Measurements from ENCODE around the gene SCAP. TPM values are rescaled to one million over a fixed set of nuclear protein-coding genes. Genes with fewer than 3 reads are reported as not detected.

SCAP gene
- total RNA-seq, 1 experiment from 2014 or later = 67.6 TPM

DNA sequence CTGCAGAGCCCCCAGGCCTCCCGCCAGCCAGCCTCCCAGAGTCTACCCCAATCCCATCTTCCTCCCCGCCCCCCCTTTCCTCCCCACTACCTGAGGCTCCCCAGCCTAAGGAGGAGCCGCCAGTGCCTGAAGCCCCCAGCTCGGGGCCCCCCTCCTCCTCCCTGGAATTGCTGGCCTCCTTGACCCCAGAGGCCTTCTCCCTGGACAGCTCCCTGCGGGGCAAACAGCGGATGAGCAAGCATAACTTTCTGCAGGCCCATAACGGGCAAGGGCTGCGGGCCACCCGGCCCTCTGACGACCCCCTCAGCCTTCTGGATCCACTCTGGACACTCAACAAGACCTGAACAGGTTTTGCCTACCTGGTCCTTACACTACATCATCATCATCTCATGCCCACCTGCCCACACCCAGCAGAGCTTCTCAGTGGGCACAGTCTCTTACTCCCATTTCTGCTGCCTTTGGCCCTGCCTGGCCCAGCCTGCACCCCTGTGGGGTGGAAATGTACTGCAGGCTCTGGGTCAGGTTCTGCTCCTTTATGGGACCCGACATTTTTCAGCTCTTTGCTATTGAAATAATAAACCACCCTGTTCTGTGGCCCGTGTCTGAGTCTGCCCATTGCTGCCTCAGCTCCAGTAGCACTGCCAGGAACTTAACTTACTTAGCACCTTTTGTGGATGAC, 62.8 kb downstream of the SCAP start:
- Histone ChIP-seq H3K4me3 (replicated peaks in 1 of 2; ENCODE audit: low read depth in 1 of 2, low read length in 2 of 2) (no peak overlapping the region), H3K9ac (ENCODE audit: low read length) (no peak overlapping the region), H3K4me2 (ENCODE audit: low read length) (no peak overlapping the region), H2AFZ (ENCODE audit: low read depth, low read length, poor library complexity, severe bottlenecking) (no peak overlapping the region), H3K36me3 (ENCODE audit: control insufficient read depth in 1 of 2, insufficient read depth in 2 of 2, low read length in 2 of 2) (peaks cover 16 to 29% of the 10 kb centered on the region in 2 experiments; a peak in 3 of 4 replicates), H3K9me2 (ENCODE audit: insufficient read depth) (no peaks in the 10 kb centered on the region), H4K20me1 (ENCODE audit: insufficient read depth) (no peaks in the 10 kb centered on the region), H3K27me3 (ENCODE audit: insufficient read depth, low read length) (no peaks in the 10 kb centered on the region), H3K9me3 (ENCODE audit: control insufficient read depth in 1 of 2, insufficient read depth in 1 of 2, low read depth in 1 of 2, low read length in 2 of 2) (no peaks in the 10 kb centered on the region), H3K4me1 (ENCODE audit: control insufficient read depth in 1 of 2, insufficient read depth in 2 of 2, low read length in 2 of 2) (peaks cover 0 to 6% of the 10 kb centered on the region in 2 experiments; a peak in 1 of 4 replicates), H3K27ac (ENCODE audit: low read depth, low read length) (no peak overlapping the region), H3K79me2 (ENCODE audit: insufficient read depth, low read length) (no peaks in the 10 kb centered on the region)
- no peak for DNase-seq (ENCODE audit: low read depth, low spot score)
- intact Hi-C loops (cut with micrococcal nuclease) = no loop called here
- TSS peak; percentile 33 for BruUV-seq (replicated peaks)
- ChIA-PET POLR2A (no interaction called here), RAD21 (ENCODE audit: low non-redundant PET in 1 of 2, low total read pairs in 2 of 2, uncharacterized antibody in 2 of 2, unreplicated experiment in 2 of 2) (no interaction called here), CTCF (no interaction called here)
- ATAC-seq = no peak
- no peak for TF ChIP-seq EGR1 (IDR thresholded peaks at IDR 0.05; ENCODE audit: low read depth)
- TF ChIP-seq CTCF (IDR thresholded peaks at IDR 0.05 in 2 of 3, conservative IDR thresholded peaks at IDR 0.05 in 1 of 3; ENCODE audit: borderline replicate concordance in 1 of 3, insufficient read depth in 1 of 3, low read depth in 2 of 3, low read length in 2 of 3) = peak in 2 of 3 experiments; percentile 5 to 26; a peak in 2 of 6 replicates

- Histone ChIP-seq H4K20me1 (ENCODE audit: insufficient read depth) (no peaks in the 10 kb centered on the region), H3K79me2 (ENCODE audit: insufficient read depth, low read length) (no peaks in the 10 kb centered on the region), H3K4me3 (replicated peaks in 1 of 2; ENCODE audit: low read depth in 1 of 2, low read length in 2 of 2) (no peak overlapping the region), H3K9ac (ENCODE audit: low read length) (no peak overlapping the region), H3K27me3 (ENCODE audit: insufficient read depth, low read length) (no peaks in the 10 kb centered on the region), H2AFZ (ENCODE audit: low read depth, low read length, poor library complexity, severe bottlenecking) (no peak overlapping the region), H3K4me1 (ENCODE audit: control insufficient read depth in 1 of 2, insufficient read depth in 2 of 2, low read length in 2 of 2) (peaks cover 0 to 6% of the 10 kb centered on the region in 2 experiments; a peak in 1 of 4 replicates), H3K9me2 (ENCODE audit: insufficient read depth) (no peaks in the 10 kb centered on the region), H3K9me3 (ENCODE audit: control insufficient read depth in 1 of 2, insufficient read depth in 1 of 2, low read depth in 1 of 2, low read length in 2 of 2) (no peaks in the 10 kb centered on the region), H3K36me3 (ENCODE audit: control insufficient read depth in 1 of 2, insufficient read depth in 2 of 2, low read length in 2 of 2) (peaks cover 16 to 29% of the 10 kb centered on the region in 2 experiments; a peak in 3 of 4 replicates), H3K4me2 (ENCODE audit: low read length) (no peak overlapping the region), H3K27ac (ENCODE audit: low read depth, low read length) (no peak overlapping the region)
- DNase-seq (ENCODE audit: low read depth, low spot score) = no peak
- ATAC-seq = no peak
- intact Hi-C loops (cut with micrococcal nuclease) = no loop called here
- ChIA-PET POLR2A (no interaction called here), CTCF (no interaction called here), RAD21 (ENCODE audit: low non-redundant PET in 1 of 2, low total read pairs in 2 of 2, uncharacterized antibody in 2 of 2, unreplicated experiment in 2 of 2) (no interaction called here)
- no TSS peak for BruUV-seq (replicated peaks)
- TF ChIP-seq EGR1 (IDR thresholded peaks at IDR 0.05; ENCODE audit: low read depth) = no peak
- no peak for TF ChIP-seq CEBPB (IDR thresholded peaks at IDR 0.05; ENCODE audit: low read depth)
- no peak for TF ChIP-seq FOSL1 (IDR thresholded peaks at IDR 0.05; ENCODE audit: low read depth)
- TF ChIP-seq, protein P1, sequence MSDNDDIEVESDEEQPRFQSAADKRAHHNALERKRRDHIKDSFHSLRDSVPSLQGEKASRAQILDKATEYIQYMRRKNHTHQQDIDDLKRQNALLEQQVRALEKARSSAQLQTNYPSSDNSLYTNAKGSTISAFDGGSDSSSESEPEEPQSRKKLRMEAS (IDR thresholded peaks at IDR 0.05) = no peak
- TF ChIP-seq REST (IDR thresholded peaks at IDR 0.05; ENCODE audit: low read depth) = no peak
- TF ChIP-seq RAD21 (IDR thresholded peaks at IDR 0.05; ENCODE audit: low read depth) = no peak
- TF ChIP-seq EZH2 (IDR thresholded peaks at IDR 0.05) = no peak
- TF ChIP-seq ZFX (IDR thresholded peaks at IDR 0.05) = no peak
- no peak for TF ChIP-seq EZH2phosphoT487 (IDR thresholded peaks at IDR 0.05; ENCODE audit: borderline replicate concordance)
- no peak for TF ChIP-seq ELF1 (IDR thresholded peaks at IDR 0.05; ENCODE audit: borderline replicate concordance, low read depth)
- no peak for TF ChIP-seq JUND (IDR thresholded peaks at IDR 0.05)
- TF ChIP-seq, protein P2, sequence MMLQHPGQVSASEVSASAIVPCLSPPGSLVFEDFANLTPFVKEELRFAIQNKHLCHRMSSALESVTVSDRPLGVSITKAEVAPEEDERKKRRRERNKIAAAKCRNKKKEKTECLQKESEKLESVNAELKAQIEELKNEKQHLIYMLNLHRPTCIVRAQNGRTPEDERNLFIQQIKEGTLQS (IDR thresholded peaks at IDR 0.05) = no peak
Measured at GRCh38 chr3:47412453-47412756, 63.3 kb downstream of the SCAP start.

Measured in HCT116 (cell line).